ENCODE results near the gene IQSEC1.
A peak's percentile ranks its signal among the peaks of the same experiment; 100 is the strongest.

Gene IQSEC1

GRCh38 chr3:13010780-13011572, 62.3 kb downstream of the IQSEC1 start:
- no peaks in the 10 kb centered on the region for H3K9me3 ChIP-seq (ENCODE audit: control insufficient read depth in 5 of 5, low read length in 5 of 5)
- no peak overlapping the region for H3K9ac ChIP-seq (ENCODE audit: low read length in 5 of 5)
- peaks cover 6 to 95% (median 53%) of the 10 kb centered on the region in 5 donors for H3K4me1 ChIP-seq (ENCODE audit: control insufficient read depth in 5 of 5, insufficient read depth in 5 of 5, low read length in 5 of 5)
- no peak overlapping the region for H3K27ac ChIP-seq (ENCODE audit: low read depth, low read length)
- H3K27me3 ChIP-seq (ENCODE audit: control insufficient read depth in 5 of 5, insufficient read depth in 4 of 5, low read length in 5 of 5), result no peaks in the 10 kb centered on the region
- H3K4me3 ChIP-seq (ENCODE audit: low read depth in 1 of 5, low read length in 5 of 5), result no peak overlapping the region
- H3K36me3 ChIP-seq (ENCODE audit: control insufficient read depth in 5 of 5, insufficient read depth in 5 of 5, low read length in 5 of 5), result no peaks in the 10 kb centered on the region

- no peak overlapping the region for H3K27ac ChIP-seq (ENCODE audit: low read depth, low read length)
Observed at GRCh38 chr3:13009946-13010315, 63.3 kb downstream of the IQSEC1 start.

GRCh38 chr3:13009132-13009945, 63.9 kb downstream of the IQSEC1 start:
- no peaks in the 10 kb centered on the region for H3K27me3 ChIP-seq (ENCODE audit: control insufficient read depth in 5 of 5, insufficient read depth in 4 of 5, low read length in 5 of 5)
- no peaks in the 10 kb centered on the region for H3K36me3 ChIP-seq (ENCODE audit: control insufficient read depth in 5 of 5, insufficient read depth in 5 of 5, low read length in 5 of 5)
- peak overlapping the region in 2 of 5 donors; percentile 3 to 28 for H3K4me3 ChIP-seq (ENCODE audit: low read depth in 1 of 5, low read length in 5 of 5)
- no peak overlapping the region for H3K27ac ChIP-seq (ENCODE audit: low read depth, low read length)
- no peaks in the 10 kb centered on the region for H3K9me3 ChIP-seq (ENCODE audit: control insufficient read depth in 5 of 5, low read length in 5 of 5)
- H3K9ac ChIP-seq (ENCODE audit: low read length in 5 of 5), result peak overlapping the region in 1 of 5 donors; percentile 3
- H3K4me1 ChIP-seq (ENCODE audit: control insufficient read depth in 5 of 5, insufficient read depth in 5 of 5, low read length in 5 of 5), result peaks cover 6 to 93% (median 41%) of the 10 kb centered on the region in 5 donors

More at GRCh38 chr3:13009946-13010315, 63.3 kb downstream of the IQSEC1 start:
- Histone ChIP-seq H3K4me1 (ENCODE audit: control insufficient read depth in 5 of 5, insufficient read depth in 5 of 5, low read length in 5 of 5) (peaks cover 6 to 95% (median 43%) of the 10 kb centered on the region in 5 donors), H3K27me3 (ENCODE audit: control insufficient read depth in 5 of 5, insufficient read depth in 4 of 5, low read length in 5 of 5) (no peaks in the 10 kb centered on the region), H3K4me3 (ENCODE audit: low read depth in 1 of 5, low read length in 5 of 5) (peak overlapping the region in 2 of 5 donors; percentile 3 to 28), H3K9ac (ENCODE audit: low read length in 5 of 5) (no peak overlapping the region), H3K36me3 (ENCODE audit: control insufficient read depth in 5 of 5, insufficient read depth in 5 of 5, low read length in 5 of 5) (no peaks in the 10 kb centered on the region), H3K9me3 (ENCODE audit: control insufficient read depth in 5 of 5, low read length in 5 of 5) (no peaks in the 10 kb centered on the region)

GRCh38 chr3:13008155-13008995, 64.9 kb downstream of the IQSEC1 start:
- Histone ChIP-seq H3K4me3 (ENCODE audit: low read depth in 1 of 5, low read length in 5 of 5) (no peak overlapping the region), H3K4me1 (ENCODE audit: control insufficient read depth in 5 of 5, insufficient read depth in 5 of 5, low read length in 5 of 5) (peaks cover 6 to 88% (median 41%) of the 10 kb centered on the region in 5 donors), H3K27me3 (ENCODE audit: control insufficient read depth in 5 of 5, insufficient read depth in 4 of 5, low read length in 5 of 5) (no peaks in the 10 kb centered on the region), H3K9me3 (ENCODE audit: control insufficient read depth in 5 of 5, low read length in 5 of 5) (no peaks in the 10 kb centered on the region), H3K36me3 (ENCODE audit: control insufficient read depth in 5 of 5, insufficient read depth in 5 of 5, low read length in 5 of 5) (no peaks in the 10 kb centered on the region), H3K27ac (ENCODE audit: low read depth, low read length) (no peak overlapping the region), H3K9ac (ENCODE audit: low read length in 5 of 5) (peak overlapping the region in 1 of 5 donors; percentile 3)

GRCh38 chr3:13007251-13007941, 65.8 kb downstream of the IQSEC1 start:
- H3K4me3 ChIP-seq (ENCODE audit: low read depth in 1 of 5, low read length in 5 of 5), result no peak overlapping the region
- H3K9me3 ChIP-seq (ENCODE audit: control insufficient read depth in 5 of 5, low read length in 5 of 5), result no peaks in the 10 kb centered on the region
- H3K9ac ChIP-seq (ENCODE audit: low read length in 5 of 5), result no peak overlapping the region
- peaks cover 6 to 82% (median 38%) of the 10 kb centered on the region in 5 donors for H3K4me1 ChIP-seq (ENCODE audit: control insufficient read depth in 5 of 5, insufficient read depth in 5 of 5, low read length in 5 of 5)
- no peaks in the 10 kb centered on the region for H3K36me3 ChIP-seq (ENCODE audit: control insufficient read depth in 5 of 5, insufficient read depth in 5 of 5, low read length in 5 of 5)
- H3K27ac ChIP-seq (ENCODE audit: low read depth, low read length), result no peak overlapping the region
- H3K27me3 ChIP-seq (ENCODE audit: control insufficient read depth in 5 of 5, insufficient read depth in 4 of 5, low read length in 5 of 5), result no peaks in the 10 kb centered on the region

GRCh38 chr3:13006216-13006990, 66.8 kb downstream of the IQSEC1 start:
- Histone ChIP-seq H3K27ac (ENCODE audit: low read depth, low read length) (no peak overlapping the region), H3K9me3 (ENCODE audit: control insufficient read depth in 5 of 5, low read length in 5 of 5) (no peaks in the 10 kb centered on the region), H3K27me3 (ENCODE audit: control insufficient read depth in 5 of 5, insufficient read depth in 4 of 5, low read length in 5 of 5) (no peaks in the 10 kb centered on the region), H3K4me3 (ENCODE audit: low read depth in 1 of 5, low read length in 5 of 5) (no peak overlapping the region), H3K9ac (ENCODE audit: low read length in 5 of 5) (no peak overlapping the region), H3K36me3 (ENCODE audit: control insufficient read depth in 5 of 5, insufficient read depth in 5 of 5, low read length in 5 of 5) (peaks cover 0 to 2% (median 0%) of the 10 kb centered on the region in 5 donors), H3K4me1 (ENCODE audit: control insufficient read depth in 5 of 5, insufficient read depth in 5 of 5, low read length in 5 of 5) (peaks cover 6 to 73% (median 28%) of the 10 kb centered on the region in 5 donors)

- H3K27me3 ChIP-seq (ENCODE audit: control insufficient read depth in 5 of 5, insufficient read depth in 4 of 5, low read length in 5 of 5), result no peaks in the 10 kb centered on the region
- H3K4me1 ChIP-seq (ENCODE audit: control insufficient read depth in 5 of 5, insufficient read depth in 5 of 5, low read length in 5 of 5), result peaks cover 6 to 64% (median 25%) of the 10 kb centered on the region in 5 donors
- peaks cover 0 to 8% (median 0%) of the 10 kb centered on the region in 5 donors for H3K36me3 ChIP-seq (ENCODE audit: control insufficient read depth in 5 of 5, insufficient read depth in 5 of 5, low read length in 5 of 5)
- no peak overlapping the region for H3K27ac ChIP-seq (ENCODE audit: low read depth, low read length)
- H3K9me3 ChIP-seq (ENCODE audit: control insufficient read depth in 5 of 5, low read length in 5 of 5), result no peaks in the 10 kb centered on the region
- H3K9ac ChIP-seq (ENCODE audit: low read length in 5 of 5), result no peak overlapping the region
- H3K4me3 ChIP-seq (ENCODE audit: low read depth in 1 of 5, low read length in 5 of 5), result no peak overlapping the region
Observed at GRCh38 chr3:13005301-13005700, 67.9 kb downstream of the IQSEC1 start.

- H3K9me3 ChIP-seq (ENCODE audit: control insufficient read depth in 5 of 5, low read length in 5 of 5), result no peaks in the 10 kb centered on the region
Observed at GRCh38 chr3:13004376-13004775, 68.9 kb downstream of the IQSEC1 start.

GRCh38 chr3:13003608-13004007, 69.6 kb downstream of the IQSEC1 start:
- Histone ChIP-seq H3K27me3 (ENCODE audit: control insufficient read depth in 5 of 5, insufficient read depth in 4 of 5, low read length in 5 of 5) (no peaks in the 10 kb centered on the region), H3K27ac (ENCODE audit: low read depth, low read length) (no peak overlapping the region), H3K9me3 (ENCODE audit: control insufficient read depth in 5 of 5, low read length in 5 of 5) (no peaks in the 10 kb centered on the region), H3K36me3 (ENCODE audit: control insufficient read depth in 5 of 5, insufficient read depth in 5 of 5, low read length in 5 of 5) (peaks cover 0 to 8% (median 0%) of the 10 kb centered on the region in 5 donors), H3K4me1 (ENCODE audit: control insufficient read depth in 5 of 5, insufficient read depth in 5 of 5, low read length in 5 of 5) (peaks cover under 1 to 59% (median 27%) of the 10 kb centered on the region in 5 donors), H3K9ac (ENCODE audit: low read length in 5 of 5) (no peak overlapping the region), H3K4me3 (ENCODE audit: low read depth in 1 of 5, low read length in 5 of 5) (no peak overlapping the region)

More at GRCh38 chr3:13004376-13004775, 68.9 kb downstream of the IQSEC1 start:
- Histone ChIP-seq H3K27ac (ENCODE audit: low read depth, low read length) (no peak overlapping the region), H3K36me3 (ENCODE audit: control insufficient read depth in 5 of 5, insufficient read depth in 5 of 5, low read length in 5 of 5) (peaks cover 0 to 8% (median 0%) of the 10 kb centered on the region in 5 donors), H3K4me3 (ENCODE audit: low read depth in 1 of 5, low read length in 5 of 5) (no peak overlapping the region), H3K4me1 (ENCODE audit: control insufficient read depth in 5 of 5, insufficient read depth in 5 of 5, low read length in 5 of 5) (peaks cover 6 to 59% (median 24%) of the 10 kb centered on the region in 5 donors), H3K9ac (ENCODE audit: low read length in 5 of 5) (no peak overlapping the region), H3K27me3 (ENCODE audit: control insufficient read depth in 5 of 5, insufficient read depth in 4 of 5, low read length in 5 of 5) (no peaks in the 10 kb centered on the region)
